ENCODE data around the gene RUNX2. TPM values are rescaled to one million over a fixed set of nuclear protein-coding genes. Genes with fewer than 3 reads are reported as not detected.

The RUNX2 gene
- total and polyA plus RNA-seq, 3 donors from 2014 or later = 2.9 to 6.0 (median 4.3) TPM

- no peak overlapping the region for H3K4me3 ChIP-seq
- intact Hi-C loops (cut with DNase I; ENCODE audit: low total_unique reads) = no loop called here
- TF ChIP-seq POLR2A (IDR thresholded peaks at IDR 0.05) (no peak), CTCF (IDR thresholded peaks at IDR 0.05) (no peak)
- H3K27me3 ChIP-seq = no peaks in the 10 kb centered on the region
- H3K4me1 ChIP-seq = no peaks in the 10 kb centered on the region
- H3K27ac ChIP-seq = no peak overlapping the region
- 83 to 98% methylated on average over 3 of the region's 3 CpGs for WGBS, 2 donors
- H3K9me3 ChIP-seq = no peaks in the 10 kb centered on the region
- no peak for DNase-seq
- no peaks in the 10 kb centered on the region for H3K36me3 ChIP-seq (ENCODE audit: low read depth, missing control alignments)
Measured at GRCh38 chr6:45442716-45443115, 114.6 kb downstream of the RUNX2 start.

GRCh38 chr6:45445364-45445748, 117.2 kb downstream of the RUNX2 start:
- Histone ChIP-seq H3K4me1 (no peaks in the 10 kb centered on the region), H3K9me3 (no peaks in the 10 kb centered on the region), H3K4me3 (no peak overlapping the region), H3K27ac (no peak overlapping the region), H3K36me3 (ENCODE audit: low read depth, missing control alignments) (no peaks in the 10 kb centered on the region), H3K27me3 (no peaks in the 10 kb centered on the region)
- TF ChIP-seq POLR2A (IDR thresholded peaks at IDR 0.05) (no peak), CTCF (IDR thresholded peaks at IDR 0.05) (no peak)
- 59 to 63% methylated on average over 2 of the region's 2 CpGs for WGBS, 2 donors
- no peak for DNase-seq
- intact Hi-C loops (cut with DNase I; ENCODE audit: low total_unique reads) = no loop called here

- intact Hi-C loops (cut with DNase I; ENCODE audit: low total_unique reads) = no loop called here
- 55 to 65% methylated on average over 9 of the region's 9 CpGs for WGBS, 2 donors
- Histone ChIP-seq H3K36me3 (ENCODE audit: low read depth, missing control alignments) (no peaks in the 10 kb centered on the region), H3K27me3 (no peaks in the 10 kb centered on the region), H3K9me3 (no peaks in the 10 kb centered on the region), H3K4me3 (no peak overlapping the region), H3K27ac (no peak overlapping the region), H3K4me1 (no peaks in the 10 kb centered on the region)
- peak; percentile 20 for DNase-seq
- TF ChIP-seq POLR2A (IDR thresholded peaks at IDR 0.05) (no peak), CTCF (IDR thresholded peaks at IDR 0.05) (no peak)
Measured at GRCh38 chr6:45445749-45446549, 117.8 kb downstream of the RUNX2 start.

- WGBS, 2 donors = 90 to 91% methylated on average over 1 of the region's 1 CpG
- no peak overlapping the region for H3K4me3 ChIP-seq
- H3K4me1 ChIP-seq = no peaks in the 10 kb centered on the region
- TF ChIP-seq POLR2A (IDR thresholded peaks at IDR 0.05) = no peak
- TF ChIP-seq CTCF (IDR thresholded peaks at IDR 0.05) = no peak
- DNase-seq = no peak
- no peaks in the 10 kb centered on the region for H3K27me3 ChIP-seq
- H3K36me3 ChIP-seq (ENCODE audit: low read depth, missing control alignments) = no peaks in the 10 kb centered on the region
- no peak overlapping the region for H3K27ac ChIP-seq
- H3K9me3 ChIP-seq = no peaks in the 10 kb centered on the region
- intact Hi-C loops (cut with DNase I; ENCODE audit: low total_unique reads) = no loop called here
Measured at GRCh38 chr6:45447005-45447404, 118.9 kb downstream of the RUNX2 start.

GRCh38 chr6:45447716-45448115, 119.6 kb downstream of the RUNX2 start:
- no peaks in the 10 kb centered on the region for H3K27me3 ChIP-seq
- H3K9me3 ChIP-seq = no peaks in the 10 kb centered on the region
- WGBS, 2 donors = 88 to 91% methylated on average over 2 of the region's 2 CpGs
- DNase-seq = no peak
- H3K4me3 ChIP-seq = no peak overlapping the region
- H3K4me1 ChIP-seq = no peaks in the 10 kb centered on the region
- no peak for TF ChIP-seq CTCF (IDR thresholded peaks at IDR 0.05)
- no peak for TF ChIP-seq POLR2A (IDR thresholded peaks at IDR 0.05)
- no peak overlapping the region for H3K27ac ChIP-seq
- intact Hi-C loops (cut with DNase I; ENCODE audit: low total_unique reads) = no loop called here
- H3K36me3 ChIP-seq (ENCODE audit: low read depth, missing control alignments) = no peaks in the 10 kb centered on the region

Measured in testis (tissue), 3 donors.